Activated T-cell treated with anti-CD3 and anti-CD28 coated beads, Interleukin-2, amount 50 U/mL, for 1 hour (primary cell): ENCODE data around the gene TRAPPC8.
"Not testable (repeated sequence)": the region's sequence is repeated elsewhere in the genome, so short reads cannot be mapped to it uniquely, and the experiment has no call there.

Experiments
- DNase-seq: peaks from one replicate; pipeline ENCODE4 v3.0.0-alpha.2; 2020

The TRAPPC8 gene

GRCh38 chr18:31860488-31860887 lies 82.4 kb downstream of the TRAPPC8 start:
- no peak for DNase-seq

- no peak for DNase-seq
Measured at GRCh38 chr18:31857526-31858106, 85.3 kb downstream of the TRAPPC8 start.

- DNase-seq, result no peak
Measured at GRCh38 chr18:31850844-31851243, 92.1 kb downstream of the TRAPPC8 start.

GRCh38 chr18:31840499-31840898 lies 102.4 kb downstream of the TRAPPC8 start:
- DNase-seq, result no peak

GRCh38 chr18:31837879-31838278 lies 105.0 kb downstream of the TRAPPC8 start:
- DNase-seq, result no peak

- DNase-seq, result no peak
Measured at GRCh38 chr18:31835528-31836133, 107.3 kb downstream of the TRAPPC8 start.

- no peak for DNase-seq
Measured at GRCh38 chr18:31831903-31832302, 111.0 kb downstream of the TRAPPC8 start.

GRCh38 chr18:31830686-31831085 lies 112.2 kb downstream of the TRAPPC8 start:
- no peak for DNase-seq

GRCh38 chr18:31828613-31829012 lies 114.3 kb downstream of the TRAPPC8 start:
- no peak for DNase-seq

- not testable (repeated sequence) for DNase-seq
Measured at GRCh38 chr18:31826673-31827325, 116.1 kb downstream of the TRAPPC8 start.

GRCh38 chr18:31825772-31826171 lies 117.2 kb downstream of the TRAPPC8 start:
- DNase-seq, result no peak

- no peak for DNase-seq
Measured at GRCh38 chr18:31821545-31822171, 121.3 kb downstream of the TRAPPC8 start.

GRCh38 chr18:31819925-31820229 lies 123.1 kb downstream of the TRAPPC8 start:
- no peak for DNase-seq

GRCh38 chr18:31819106-31819924 lies 123.6 kb downstream of the TRAPPC8 start:
- DNase-seq, result no peak

- no peak for DNase-seq
Measured at GRCh38 chr18:31814132-31814531, 128.8 kb downstream of the TRAPPC8 start.

GRCh38 chr18:31810336-31811130 lies 132.4 kb downstream of the TRAPPC8 start:
- DNase-seq, result not testable (repeated sequence)

GRCh38 chr18:31809049-31809448 lies 133.9 kb downstream of the TRAPPC8 start:
- DNase-seq, result not testable (repeated sequence)

GRCh38 chr18:31801078-31801477 lies 141.8 kb downstream of the TRAPPC8 start:
- no peak for DNase-seq

GRCh38 chr18:31799257-31799656 lies 143.7 kb downstream of the TRAPPC8 start:
- DNase-seq, result not testable (repeated sequence)

GRCh38 chr18:31798399-31798798 lies 144.5 kb downstream of the TRAPPC8 start:
- DNase-seq, result no peak

GRCh38 chr18:31795747-31796146 lies 147.2 kb downstream of the TRAPPC8 start:
- DNase-seq, result no peak

- no peak for DNase-seq
Measured at GRCh38 chr18:31793531-31793930, 149.4 kb downstream of the TRAPPC8 start.

- no peak for DNase-seq
Measured at GRCh38 chr18:31792580-31792911, 150.4 kb downstream of the TRAPPC8 start.
